NCI-H345 (cell line): Measurements from ENCODE around the gene CKMT2.
"Not testable (repeated sequence)": the region's sequence is repeated elsewhere in the genome, so short reads cannot be mapped to it uniquely, and the experiment has no call there.

Experiments used
- DNase-seq: peaks from one replicate; lab custom pipeline; 2025; lab: John Stamatoyannopoulos, UW

The CKMT2 gene

GRCh38 chr5:81251922-81252321 is 18.8 kb downstream of the CKMT2 start:
- peak; percentile 23 for DNase-seq

DNA sequence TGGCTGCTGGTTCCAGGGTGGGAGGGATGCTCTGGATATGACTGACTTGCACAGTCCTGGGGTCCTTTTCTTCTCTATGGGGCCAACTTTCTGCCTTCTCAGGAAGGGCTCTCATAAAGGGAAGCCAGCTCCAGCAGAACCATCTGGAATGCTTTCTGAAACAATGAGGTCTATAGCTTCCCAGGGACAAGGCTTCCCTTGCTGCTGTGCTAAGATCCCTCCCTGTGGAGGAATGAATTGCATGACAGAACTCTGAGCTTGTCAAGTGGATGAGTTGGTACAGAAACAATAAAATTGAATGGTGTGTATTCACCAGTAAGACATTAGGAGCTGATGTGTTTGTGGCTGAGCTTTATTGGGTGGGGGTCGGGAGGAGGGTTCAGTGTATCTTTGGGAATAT is 19.8 kb downstream of the CKMT2 start:
- DNase-seq = no peak

DNA sequence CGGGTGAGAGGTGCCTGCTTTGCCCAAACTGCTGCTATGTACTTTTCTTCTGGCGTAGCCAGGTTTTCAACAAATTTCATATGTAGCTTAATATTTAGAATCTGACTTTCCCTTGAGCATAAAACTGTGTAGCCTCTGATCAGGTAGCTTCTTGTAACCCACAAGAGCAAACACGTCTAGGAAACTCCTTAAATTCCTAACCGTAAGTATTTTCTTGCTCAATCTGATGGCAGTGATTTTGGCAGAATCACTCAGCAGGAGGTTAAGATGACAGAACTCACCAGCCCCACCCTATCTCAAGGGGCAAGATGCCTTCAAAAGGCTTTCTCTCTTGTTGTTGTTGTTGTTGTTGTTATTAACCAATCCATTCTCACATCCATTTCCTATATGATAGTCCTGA is 20.8 kb downstream of the CKMT2 start:
- DNase-seq = no peak

- DNase-seq = no peak
These were observed 21.9 kb downstream of the CKMT2 start for GRCh38 chr5:81254886-81255559.

DNA sequence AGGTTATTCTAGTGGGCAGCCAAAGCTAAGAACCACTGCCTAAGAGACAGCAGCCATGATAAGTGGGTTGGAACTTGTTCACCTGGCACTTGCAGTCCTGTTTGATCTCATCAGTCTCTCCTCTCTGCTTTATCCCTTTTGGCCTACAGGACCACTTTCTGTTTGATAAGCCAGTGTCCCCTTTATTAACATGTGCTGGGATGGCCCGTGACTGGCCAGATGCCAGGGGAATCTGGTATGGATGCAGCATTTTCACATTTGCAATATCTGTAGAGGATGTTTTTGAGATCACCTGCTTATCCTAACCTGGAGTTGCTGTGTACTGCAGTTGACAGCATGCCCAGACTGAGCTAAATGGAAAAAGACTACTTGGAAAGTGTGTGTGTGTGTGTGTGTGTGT is 23.6 kb downstream of the CKMT2 start:
- no peak for DNase-seq

GRCh38 chr5:81262796-81263195 is 29.7 kb downstream of the CKMT2 start:
- DNase-seq = not testable (repeated sequence)

- no peak for DNase-seq
These were observed 32.0 kb downstream of the CKMT2 start for GRCh38 chr5:81265101-81265500.

- no peak for DNase-seq
These were observed 35.5 kb downstream of the CKMT2 start for GRCh38 chr5:81268521-81269196.

DNA sequence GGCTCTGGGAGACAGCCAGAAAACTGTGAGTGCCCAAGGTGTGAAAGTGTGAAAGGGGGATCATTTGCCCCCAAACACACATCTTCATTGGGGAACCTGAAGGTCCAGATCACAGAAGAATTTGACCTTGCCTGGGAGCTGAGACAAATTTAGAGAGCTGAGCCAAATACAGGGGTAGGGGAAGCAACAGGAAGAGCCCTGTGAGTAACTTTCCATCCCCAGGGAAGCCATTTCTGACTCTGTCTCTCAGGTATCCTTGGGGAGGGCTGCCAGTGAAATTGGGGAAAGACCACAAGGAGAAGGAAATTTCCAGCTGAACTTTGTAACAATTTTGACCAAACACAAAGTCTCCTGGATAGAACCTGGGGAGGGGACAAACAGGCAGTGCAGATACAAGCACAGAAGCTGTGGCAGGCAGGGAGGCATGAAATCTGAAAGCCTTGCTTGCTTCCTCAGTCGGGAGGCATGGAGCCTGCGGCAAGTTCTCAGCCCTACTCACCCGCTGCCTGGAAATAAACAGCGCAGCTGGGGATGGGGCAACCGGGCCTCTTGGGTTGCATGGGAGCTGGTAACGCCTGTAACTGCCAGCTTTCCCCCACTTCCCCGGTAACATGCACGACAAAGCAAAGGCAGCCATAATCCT is 36.8 kb downstream of the CKMT2 start:
- peak; percentile 91 for DNase-seq

GRCh38 chr5:81270394-81271027 is 37.4 kb downstream of the CKMT2 start:
- DNase-seq = peak; percentile 93

- DNase-seq = no peak
These were observed 50.9 kb downstream of the CKMT2 start for GRCh38 chr5:81283976-81284375.

GRCh38 chr5:81286059-81286617 is 53.0 kb downstream of the CKMT2 start:
- no peak for DNase-seq

GRCh38 chr5:81288021-81288433 is 54.9 kb downstream of the CKMT2 start:
- DNase-seq = no peak

DNA sequence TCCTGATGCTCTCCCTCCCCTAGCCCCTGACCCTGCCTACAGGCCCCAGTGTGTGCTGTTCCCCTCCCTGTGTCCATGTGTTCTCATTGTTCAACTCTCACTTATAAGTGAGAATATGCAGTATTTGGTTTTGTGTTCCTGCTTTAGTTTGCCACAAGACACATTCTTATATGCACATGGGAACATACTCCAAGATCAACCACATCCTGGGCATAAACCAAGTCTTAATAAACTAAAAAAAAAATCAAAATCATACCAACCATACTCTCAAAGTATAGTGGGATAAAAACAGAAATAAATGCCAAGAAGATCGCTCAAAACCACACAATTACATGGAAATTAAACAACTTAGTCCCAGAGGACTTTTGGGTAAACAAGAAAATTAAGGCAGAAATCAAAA is 57.0 kb downstream of the CKMT2 start:
- no peak for DNase-seq

DNA sequence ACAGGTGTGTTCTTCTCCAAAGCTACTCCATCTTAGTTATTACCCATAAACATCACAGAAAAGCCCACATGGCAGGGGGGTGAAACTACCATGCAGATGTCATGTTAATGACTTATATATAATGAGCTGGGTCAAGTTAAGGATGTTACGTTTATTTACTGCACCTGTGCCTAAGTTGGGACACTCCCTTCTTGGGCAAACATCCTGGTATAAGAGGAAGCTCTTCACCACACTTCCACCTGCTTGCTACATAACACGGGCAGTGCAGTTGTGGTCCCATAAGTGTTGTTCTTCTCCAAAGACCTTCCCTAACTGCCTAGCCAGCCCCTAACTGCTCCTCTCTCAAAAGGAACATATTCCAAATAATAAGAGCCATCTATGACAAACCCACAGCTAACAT is 59.0 kb downstream of the CKMT2 start:
- no peak for DNase-seq

DNA sequence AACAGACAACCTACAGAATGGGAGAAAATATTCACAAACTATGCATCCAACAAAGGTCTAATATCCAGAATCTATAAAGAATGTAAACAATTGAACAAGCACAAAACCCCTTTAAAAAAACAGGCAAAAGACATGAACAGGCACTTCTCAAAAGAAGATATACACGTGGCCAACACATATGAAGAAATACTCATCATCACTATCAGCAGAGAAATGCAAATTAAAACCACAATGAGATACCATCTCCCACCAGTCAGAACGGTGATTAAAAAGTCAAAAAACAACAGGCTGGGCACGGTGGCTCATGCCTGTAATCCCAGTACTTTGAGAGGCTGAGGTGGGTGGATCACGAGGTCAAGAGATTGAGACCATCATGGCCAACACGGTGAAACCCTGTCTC is 60.9 kb downstream of the CKMT2 start:
- DNase-seq = not testable (repeated sequence)

DNA sequence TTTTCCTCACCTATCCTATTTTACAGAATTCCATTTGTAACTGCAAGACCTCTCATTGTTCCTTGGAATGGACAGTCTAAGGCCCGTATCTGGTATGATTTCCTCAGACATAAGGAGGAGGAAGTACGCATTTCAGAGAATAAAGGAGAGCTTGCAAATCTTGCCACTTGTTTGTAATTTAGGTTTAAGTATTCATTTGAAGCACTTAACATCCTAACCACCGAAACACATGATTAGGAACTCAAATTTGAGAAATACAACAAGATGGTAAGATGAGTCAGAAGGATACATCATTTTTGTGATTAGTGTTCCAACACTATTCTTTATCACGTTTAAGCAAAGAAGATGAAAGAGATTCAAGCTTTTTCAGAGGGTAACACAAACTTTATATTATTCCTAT is 64.4 kb downstream of the CKMT2 start:
- DNase-seq = no peak

DNA sequence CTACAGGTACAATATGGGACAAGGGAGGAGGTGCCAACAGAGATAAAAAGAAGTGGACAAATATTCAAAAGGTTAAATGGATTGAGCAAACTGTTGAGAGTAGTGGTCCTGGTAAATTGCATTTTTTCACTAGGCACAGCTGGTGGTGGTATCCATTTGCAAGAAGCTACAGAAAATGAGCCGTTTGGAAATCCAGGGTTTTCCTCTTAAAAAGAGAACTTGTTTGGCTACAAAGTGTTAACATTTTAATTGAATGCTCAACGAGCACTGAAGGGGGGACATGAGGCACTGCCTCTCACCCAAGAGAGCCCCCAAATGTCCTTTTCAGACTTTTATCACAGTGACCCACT is 67.8 kb downstream of the CKMT2 start:
- DNase-seq = no peak

GRCh38 chr5:81301271-81302015 is 68.3 kb downstream of the CKMT2 start, which contains the start of gene ZCCHC9:
TSS of gene ZCCHC9 (plus strand) at chr5:81301587. CDS start at chr5:81304758, 3,171 bp downstream.
- DNase-seq = peak; percentile 92

DNA sequence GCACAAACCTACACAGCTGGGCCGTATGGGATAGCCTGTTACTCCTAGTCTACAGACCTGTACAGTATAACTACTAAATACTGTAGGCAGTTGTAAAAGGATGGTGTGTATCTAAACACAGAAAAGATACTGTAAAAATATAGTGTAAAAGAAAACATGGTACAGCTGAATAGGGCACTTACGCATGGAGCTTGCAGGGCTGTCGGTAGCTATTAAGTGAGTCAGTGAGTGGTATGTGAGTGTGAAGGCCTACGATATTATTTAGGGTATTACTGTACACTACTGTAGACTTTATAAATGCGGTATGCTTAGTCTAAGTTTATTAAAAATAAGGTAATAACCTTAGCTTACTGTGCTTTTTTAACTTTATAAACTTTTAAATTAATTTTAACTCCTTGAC is 69.5 kb downstream of the CKMT2 start:
- no peak for DNase-seq

DNA sequence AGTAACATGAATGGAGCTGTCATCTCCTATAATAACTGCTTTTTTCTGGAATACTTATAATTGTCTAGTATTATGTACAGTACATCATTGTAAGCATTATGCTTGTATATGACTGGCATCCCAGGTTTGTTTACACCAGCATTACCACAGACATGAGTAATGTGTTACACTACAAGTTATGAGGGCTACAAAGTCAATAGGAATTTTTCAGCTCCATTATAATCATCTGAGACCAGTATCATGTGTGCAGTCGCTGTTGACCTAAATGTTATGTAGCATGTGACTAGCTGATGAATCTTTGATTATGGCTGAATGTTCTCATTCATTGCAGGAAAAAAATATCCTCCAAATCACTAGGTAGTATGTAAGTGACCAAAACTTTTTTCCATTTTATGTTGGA is 70.4 kb downstream of the CKMT2 start:
- no peak for DNase-seq

DNA sequence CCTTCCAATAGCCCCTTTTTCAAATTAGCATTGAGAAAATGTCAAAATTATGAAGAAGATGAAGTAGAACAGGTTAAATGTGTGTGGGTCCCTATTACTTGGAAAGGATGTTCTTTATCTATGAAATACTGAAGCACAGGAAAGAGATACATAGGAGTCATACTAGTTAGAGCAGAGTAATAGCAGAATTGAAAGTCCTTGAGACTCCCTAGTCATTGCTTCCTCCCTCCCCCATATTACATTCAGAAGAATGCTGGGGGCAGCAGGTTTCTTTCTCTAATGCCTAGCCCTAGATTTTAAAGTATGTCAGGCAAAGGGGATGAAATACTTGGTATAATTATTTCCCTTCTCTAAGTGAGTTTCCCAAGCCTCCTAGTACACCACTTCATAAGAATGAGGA is 72.7 kb downstream of the CKMT2 start:
- no peak for DNase-seq
